Esophagus muscularis mucosa (tissue), 3 donors: Measurements from ENCODE around the gene MRGPRF.

Source experiments
- CTCF ChIP-seq, 3 experiments: fragments of 200-600 bp in 2 of 3; fragments of 450-650 bp in 1 of 3; sonication (generic) in 2 of 3; IDR thresholded peaks; one replicate each; pipeline ENCODE4 v1.5.1; 2017 to 2019; ENCODE audit warnings: antibody characterized with exemption in 3 of 3, mild to moderate bottlenecking in 2 of 3, moderate library complexity in 1 of 3
- POLR2AphosphoS5 ChIP-seq, 2 donors: sonication (generic); formaldehyde crosslinking; IDR thresholded peaks; one replicate each; pipeline ENCODE4 v1.6.1; 2017; ENCODE audit warnings: antibody characterized with exemption in 2 of 2

DNA sequence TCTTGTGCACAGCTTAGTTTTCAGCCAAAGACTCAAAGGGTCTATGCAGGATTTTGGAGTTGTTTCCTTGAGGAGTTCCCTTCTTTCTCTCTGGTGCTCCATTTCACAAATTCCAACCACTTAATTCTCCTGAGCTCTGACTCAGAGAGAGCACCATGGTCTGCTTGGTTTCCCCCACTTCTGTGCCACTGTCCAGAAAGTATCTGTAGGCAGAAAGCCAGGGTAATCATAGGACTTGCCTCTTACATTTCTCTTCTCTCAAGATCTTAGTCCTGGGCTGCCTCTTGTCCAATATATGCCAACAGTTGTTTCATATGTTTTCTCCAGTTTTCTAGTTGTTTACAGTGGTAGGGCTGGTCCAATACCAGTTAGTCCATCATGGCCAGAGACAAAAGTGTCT lies 25.8 kb downstream of the MRGPRF start:
- TF ChIP-seq CTCF (IDR thresholded peaks at IDR 0.05) (no peak), POLR2AphosphoS5 (IDR thresholded peaks at IDR 0.05) (no peak)
